Stimulated activated CD4-positive, alpha-beta T cell treated with anti-CD3 and anti-CD28 coated beads, Interleukin-4, amount 100 ng/mL, for 48 hours (primary cell): Measurements from ENCODE around the gene PGS1.
"Not testable (repeated sequence)": the region's sequence is repeated elsewhere in the genome, so short reads cannot be mapped to it uniquely, and the experiment has no call there.

Source experiments
- DNase-seq, 2 donors: peaks; one replicate each; pipeline ENCODE4 v3.0.0-alpha.2; 2020; ENCODE audit warnings: low read depth in 2 of 2

Gene PGS1, protein sequence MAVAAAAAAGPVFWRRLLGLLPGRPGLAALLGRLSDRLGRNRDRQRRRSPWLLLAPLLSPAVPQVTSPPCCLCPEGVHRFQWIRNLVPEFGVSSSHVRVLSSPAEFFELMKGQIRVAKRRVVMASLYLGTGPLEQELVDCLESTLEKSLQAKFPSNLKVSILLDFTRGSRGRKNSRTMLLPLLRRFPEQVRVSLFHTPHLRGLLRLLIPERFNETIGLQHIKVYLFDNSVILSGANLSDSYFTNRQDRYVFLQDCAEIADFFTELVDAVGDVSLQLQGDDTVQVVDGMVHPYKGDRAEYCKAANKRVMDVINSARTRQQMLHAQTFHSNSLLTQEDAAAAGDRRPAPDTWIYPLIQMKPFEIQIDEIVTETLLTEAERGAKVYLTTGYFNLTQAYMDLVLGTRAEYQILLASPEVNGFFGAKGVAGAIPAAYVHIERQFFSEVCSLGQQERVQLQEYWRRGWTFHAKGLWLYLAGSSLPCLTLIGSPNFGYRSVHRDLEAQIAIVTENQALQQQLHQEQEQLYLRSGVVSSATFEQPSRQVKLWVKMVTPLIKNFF

DNA sequence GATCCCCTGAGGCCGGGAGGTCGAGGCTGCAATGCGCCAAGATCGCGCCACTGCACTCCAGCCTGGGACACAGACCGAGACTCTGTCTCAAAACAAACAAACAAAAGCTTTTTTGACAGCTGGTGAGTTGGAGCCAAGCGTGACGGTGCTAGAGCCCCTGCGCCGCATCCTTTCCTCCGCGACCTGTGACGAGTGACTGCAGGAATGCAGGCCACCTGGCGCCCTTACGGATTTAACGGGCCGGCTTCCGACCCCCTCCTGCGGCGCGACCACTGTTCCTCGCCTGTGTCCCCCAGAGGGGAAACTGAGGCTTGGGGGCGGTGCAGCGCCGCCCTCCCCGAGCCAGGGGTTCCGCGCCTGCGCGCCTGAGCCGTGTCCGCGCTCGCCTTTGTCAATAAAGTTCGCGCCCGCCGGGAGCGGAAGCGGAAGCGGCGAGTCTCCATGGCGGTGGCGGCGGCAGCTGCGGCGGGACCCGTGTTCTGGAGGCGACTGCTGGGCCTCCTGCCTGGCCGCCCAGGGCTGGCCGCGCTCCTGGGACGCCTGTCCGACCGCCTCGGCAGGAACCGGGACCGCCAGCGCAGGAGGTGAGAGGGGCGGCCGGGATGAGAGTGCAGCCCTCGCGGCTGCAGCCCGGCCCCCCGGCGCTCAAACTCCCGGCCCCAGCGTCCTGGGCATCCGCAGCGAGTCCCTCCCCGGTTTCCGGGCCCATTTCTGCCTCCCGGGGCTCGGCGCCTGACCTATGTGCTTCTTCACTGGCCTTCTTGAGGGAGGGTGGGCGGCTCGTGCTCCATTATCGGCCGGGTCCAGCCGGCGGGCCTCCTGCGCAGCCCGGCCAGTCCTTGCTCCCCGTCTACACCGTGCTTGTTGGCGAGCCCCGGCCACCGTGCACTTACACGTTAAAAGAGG, at the start of gene PGS1:
PGS1 (plus strand) TSS at position 425 of the 906 bp plus-strand sequence; CDS start at position 442, 17 bp downstream.
- peak; percentile 73 to 79 for DNase-seq

GRCh38 chr17:78329263-78330059, 49.0 kb upstream of the PGS1 start:
- DNase-seq, result no peak

GRCh38 chr17:78330570-78331224, 47.8 kb upstream of the PGS1 start:
- DNase-seq, result no peak

- not testable (repeated sequence) for DNase-seq
These were observed 47.1 kb upstream of the PGS1 start for GRCh38 chr17:78331355-78331754.

DNA sequence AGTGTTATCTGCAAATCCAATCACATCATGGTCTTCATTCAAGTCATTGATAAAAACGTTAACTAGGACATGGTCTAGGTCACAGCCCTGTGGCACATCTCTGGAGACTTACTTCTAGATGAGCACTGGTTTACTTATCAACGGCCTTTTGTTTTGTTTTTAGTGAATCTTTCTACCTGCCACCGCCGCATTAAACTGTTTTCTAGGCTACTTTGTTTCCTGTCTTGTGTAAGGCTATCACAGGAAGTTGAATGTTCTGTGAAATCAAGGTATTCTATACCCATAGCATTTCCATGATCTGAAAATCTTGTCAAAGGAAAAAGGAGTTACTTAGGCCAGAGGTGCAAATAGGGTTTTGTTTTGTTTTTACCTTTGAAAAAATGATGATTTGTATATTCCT, 45.5 kb upstream of the PGS1 start:
- DNase-seq, result no peak

DNA sequence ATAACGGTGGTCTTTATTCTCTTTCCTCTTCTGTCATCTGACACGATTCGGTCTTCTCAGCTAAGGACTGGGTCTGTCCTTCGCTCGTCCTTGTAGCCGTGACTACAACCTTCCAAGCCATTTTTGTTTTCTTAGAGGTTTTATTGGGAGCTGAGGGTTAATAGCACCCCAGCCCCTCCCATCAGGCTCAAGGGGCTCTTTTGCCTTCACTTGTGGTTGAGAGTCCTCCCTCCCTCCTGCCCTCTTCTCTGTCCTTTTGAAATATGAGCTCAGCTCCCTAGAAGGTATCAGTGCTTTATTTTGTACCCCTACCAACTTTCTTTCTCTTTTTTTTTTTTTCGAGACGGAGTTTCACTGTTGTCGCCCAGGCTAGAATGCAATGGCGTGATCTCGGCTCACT, 43.2 kb upstream of the PGS1 start:
- DNase-seq, result no peak

DNA sequence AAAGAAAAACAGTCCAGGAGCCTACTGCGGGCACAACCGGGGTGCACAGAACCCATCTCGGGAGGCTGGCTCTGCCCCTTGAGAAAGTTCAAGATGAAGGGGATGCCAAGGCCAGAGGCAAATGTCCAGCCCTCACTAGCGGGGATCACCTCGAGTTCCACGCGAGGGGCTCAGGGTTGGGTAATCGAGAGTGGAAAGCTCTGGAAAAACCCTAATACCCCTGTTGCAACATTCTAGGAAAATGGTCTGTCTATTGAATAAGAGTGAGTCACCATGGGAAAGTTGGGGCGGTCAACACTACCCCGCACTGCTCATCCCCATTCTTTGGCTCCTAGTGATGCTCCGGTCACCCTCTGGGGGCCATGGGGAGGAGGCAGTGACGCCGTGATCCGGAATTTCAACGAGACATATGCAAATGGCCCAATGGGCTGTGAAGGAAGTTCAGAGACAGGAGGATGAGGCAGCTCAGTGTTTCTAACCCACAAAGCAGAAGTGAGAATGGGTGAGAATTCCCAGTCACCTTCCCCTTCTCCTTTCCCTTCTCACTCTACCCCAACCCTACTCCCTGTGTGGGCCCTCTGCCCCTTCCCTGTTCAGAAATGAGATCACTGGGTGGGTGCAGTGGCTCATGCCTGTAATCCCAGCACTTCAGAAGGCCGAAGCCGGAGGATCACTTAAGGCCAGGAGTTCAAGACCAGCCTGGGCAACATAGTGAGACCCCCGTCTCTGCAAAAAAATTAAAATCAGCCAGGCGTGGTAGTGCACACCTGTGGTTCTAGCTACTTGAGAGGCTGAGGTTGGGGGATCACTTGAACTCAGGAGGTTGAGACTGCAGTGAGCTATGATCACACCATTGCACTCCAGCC, 41.0 kb upstream of the PGS1 start:
- DNase-seq, result no peak

- no peak for DNase-seq
These were observed 39.8 kb upstream of the PGS1 start for GRCh38 chr17:78338486-78339259.

DNA sequence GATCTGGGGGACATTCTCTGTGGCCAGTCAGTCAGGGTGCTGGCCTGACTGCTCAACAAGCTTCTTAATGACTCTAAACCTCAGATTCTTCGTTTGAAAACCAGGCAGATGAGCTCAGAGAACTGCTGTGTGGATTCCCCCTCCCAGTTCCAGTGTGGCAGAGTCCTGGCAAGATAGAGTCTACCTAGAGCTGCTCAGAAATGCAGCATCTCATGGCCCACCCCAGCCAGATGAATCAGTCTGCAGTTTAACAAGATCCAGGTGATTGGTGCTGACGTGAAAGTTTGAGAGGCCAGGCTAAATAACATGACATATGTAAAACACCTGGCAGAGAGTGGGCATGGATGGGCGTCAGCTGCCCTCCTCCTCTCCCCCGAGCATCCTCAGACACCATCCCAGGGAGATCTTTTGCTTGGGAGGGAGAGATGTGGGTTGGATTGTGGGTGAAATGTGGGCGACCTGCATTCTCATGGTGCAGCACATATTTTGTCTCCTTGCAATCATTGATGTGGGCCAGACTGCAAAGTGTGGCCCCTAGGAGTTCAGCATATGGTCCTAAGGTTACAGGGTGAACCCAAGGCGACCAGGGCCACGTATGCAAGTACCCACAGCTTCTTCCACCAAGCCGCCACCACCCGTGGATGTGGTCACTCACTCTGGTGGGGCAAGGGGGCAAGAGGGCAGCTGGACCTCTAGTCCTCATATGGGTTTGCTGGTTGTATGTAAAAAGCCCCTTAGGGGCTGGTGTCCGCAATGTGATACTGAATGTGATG, 38.1 kb upstream of the PGS1 start:
- DNase-seq, result no peak

- no peak for DNase-seq
These were observed 36.6 kb upstream of the PGS1 start for GRCh38 chr17:78341559-78342448.

DNA sequence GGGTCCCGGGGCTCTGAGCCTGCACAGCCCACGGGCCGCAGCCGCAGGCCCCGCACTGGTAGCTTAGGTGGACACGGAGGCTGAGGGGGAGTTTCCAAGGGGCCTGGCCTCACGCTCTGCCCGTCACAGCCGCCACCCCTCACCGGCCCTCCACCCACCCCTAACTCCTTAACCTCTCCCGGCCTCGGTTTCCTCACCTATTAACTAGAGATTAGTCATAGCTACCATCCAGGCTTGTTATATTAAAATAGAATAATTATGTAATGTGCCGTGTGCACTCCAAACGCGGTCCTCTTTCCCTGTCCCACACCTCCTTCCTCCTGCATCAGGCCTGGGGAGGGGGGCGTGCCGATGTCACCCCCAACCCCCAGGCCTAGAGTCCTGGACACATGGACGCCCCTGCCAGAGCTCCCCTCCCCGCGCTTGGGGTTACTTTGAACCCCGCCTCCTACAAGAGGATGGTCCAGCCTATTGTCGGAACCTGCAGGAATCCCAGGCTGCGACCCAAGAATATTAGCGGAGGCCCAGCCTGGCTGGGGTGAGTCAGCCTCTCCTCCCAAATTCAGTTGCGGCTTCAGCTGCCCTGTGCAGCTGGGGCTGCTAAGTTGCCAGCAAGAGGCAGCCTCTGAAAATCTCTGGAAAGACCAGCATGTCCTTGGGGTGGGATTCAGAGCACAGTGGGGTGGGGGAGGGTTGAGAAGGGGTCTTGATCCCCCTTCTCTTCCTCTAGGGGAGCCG, 35.8 kb upstream of the PGS1 start:
- DNase-seq, result no peak

DNA sequence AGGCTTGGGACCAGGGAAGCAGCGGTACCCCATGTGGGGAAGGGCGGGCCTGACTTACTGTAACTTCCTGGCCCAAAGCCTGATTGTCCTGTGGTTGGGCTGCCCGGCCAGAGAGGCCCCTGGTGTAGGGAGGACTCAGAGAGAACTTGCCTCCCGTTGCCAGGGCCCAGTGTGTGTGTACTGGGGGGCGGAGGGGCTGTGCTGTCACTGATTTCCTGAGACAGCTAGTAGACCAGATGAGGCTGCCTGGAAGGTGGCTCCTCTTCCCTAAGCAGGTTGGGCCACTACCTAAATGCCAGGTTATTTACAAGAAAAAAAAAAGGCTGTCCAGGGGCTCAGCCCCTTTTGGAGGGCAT, 35.3 kb upstream of the PGS1 start:
- DNase-seq, result no peak

- peak; percentile 46 to 49 for DNase-seq
These were observed 34.8 kb upstream of the PGS1 start for GRCh38 chr17:78343543-78344201.

DNA sequence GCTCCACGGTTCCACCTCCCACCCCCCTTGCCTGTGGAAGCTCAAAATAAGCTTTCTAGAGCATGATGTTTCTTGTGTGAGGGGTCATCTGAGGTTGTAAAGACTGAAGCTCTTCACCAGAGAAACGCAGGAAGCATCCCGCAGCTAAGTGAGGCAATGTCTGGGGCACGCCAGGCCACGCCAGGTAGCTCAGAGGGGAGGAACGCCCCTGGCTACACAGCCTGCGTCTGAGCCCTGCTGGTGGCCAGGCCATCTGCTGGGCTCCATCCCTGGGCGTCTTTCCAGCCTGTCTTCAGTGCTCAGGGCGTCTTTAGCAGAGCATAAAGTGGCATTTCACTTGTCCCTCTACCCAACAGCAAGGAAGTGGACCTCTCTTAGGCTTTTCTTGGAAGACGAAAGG, 33.8 kb upstream of the PGS1 start:
- no peak for DNase-seq

GRCh38 chr17:78345172-78345571, 33.3 kb upstream of the PGS1 start:
- no peak for DNase-seq

GRCh38 chr17:78345791-78346494, 32.5 kb upstream of the PGS1 start:
- DNase-seq, result no peak
